Transverse colon (tissue), 4 donors: ENCODE measurements around the gene ARIH2. TPM values are rescaled to one million over a fixed set of nuclear protein-coding genes. Genes with fewer than 3 reads are reported as not detected.

Source experiments
- DNase-seq: peaks from one replicate; pipeline ENCODE4 v3.0.0-alpha.2; 2019
- H3K27ac ChIP-seq, 4 donors: fragments of 200-600 bp; sonication (generic); 2 replicates each; pipeline ENCODE4 v1.5.1; 2016 to 2018; ENCODE audit warnings: inconsistent platforms in 4 of 4
- H3K27me3 ChIP-seq: fragments of 200-600 bp; sonication (generic); 2 replicates; pipeline ENCODE4 v1.5.1; 2017; ENCODE audit warnings: inconsistent platforms
- H3K36me3 ChIP-seq, 4 donors: fragments of 200-600 bp; sonication (generic); 2 replicates each; pipeline ENCODE4 v1.5.1; 2017 to 2019; ENCODE audit warnings: inconsistent platforms in 4 of 4
- H3K4me1 ChIP-seq, 4 donors: fragments of 200-600 bp; sonication (generic); 2 replicates each; pipeline ENCODE4 v1.5.1; 2017 to 2020; ENCODE audit warnings: inconsistent platforms in 4 of 4
- H3K4me3 ChIP-seq, 4 donors: fragments of 200-600 bp; sonication (generic); 1 replicate in 1 of 4; 2 replicates in 3 of 4; pipeline versions ENCODE4 v1.5.1 to v1.6.1; 2017 to 2019; ENCODE audit warnings: inconsistent platforms in 4 of 4
- H3K9me3 ChIP-seq, 2 donors: fragments of 200-600 bp; sonication (generic); 2 replicates each; pipeline ENCODE4 v1.5.1; 2017 to 2019; ENCODE audit warnings: inconsistent platforms in 2 of 2
- EP300 ChIP-seq: sonication (generic); formaldehyde crosslinking; IDR thresholded peaks from one replicate; pipeline ENCODE4 v1.6.1; 2017; ENCODE audit warnings: antibody characterized with exemption, low read depth
- POLR2A ChIP-seq: fragments of 450-650 bp; IDR thresholded peaks from one replicate; pipeline ENCODE4 v1.6.1; 2016; ENCODE audit warnings: antibody characterized with exemption, mild to moderate bottlenecking, moderate library complexity
- POLR2AphosphoS5 ChIP-seq, 3 donors: sonication (generic); formaldehyde crosslinking; IDR thresholded peaks; one replicate each; pipeline ENCODE4 v1.6.1; 2016; ENCODE audit warnings: antibody characterized with exemption in 3 of 3
- WGBS, 2 donors: methylation state at CpG; one replicate each; pipeline ENCODE4 v1.1.5; 2018; ENCODE audit warnings: low coverage in 1 of 2; 5-methylcytosine and 5-hydroxymethylcytosine counted together
- in situ Hi-C, 4 donors: fragments of 200-750 bp; cut with MboI; loops; one replicate each; pipeline versions ENCODE4 v1.15.0 to v1.15.1; 2017; ENCODE audit warnings: low sequenced_read_pairs in 3 of 4, low pct_ligation_motif_present in 1 of 4, low pct_unique_long_range_greater_than_20kb in 1 of 4
- intact Hi-C: fragments of 100-400 bp; cut with DNase I; formaldehyde crosslinking; loops from one replicate; pipeline ENCODE4 v1.15.1; 2023; ENCODE audit warnings: low total_unique reads
- total RNA-seq, 4 donors: library from RNA; depleted of rRNA; stranded (reverse); fragments of >200 nt; gene quantifications; one replicate each; pipeline ENCODE4 v1.1.0, GENCODE V29; 2016
- TF ChIP-seq, protein P1 (sequence below), 5 experiments: fragments of 200-600 bp in 3 of 5; fragments of 450-650 bp in 2 of 5; sonication (generic) in 3 of 5; IDR thresholded peaks; 1 replicate in 2 of 5; 2 replicates in 3 of 5; pipeline ENCODE4 v1.5.1; 2016 to 2017; ENCODE audit warnings: antibody characterized with exemption in 5 of 5, inconsistent platforms in 3 of 5, mild to moderate bottlenecking in 2 of 5, moderate library complexity in 1 of 5

The ARIH2 gene
- total RNA-seq, 4 donors from 2014 or later, result 82.6 to 269 (median 115) TPM

DNA sequence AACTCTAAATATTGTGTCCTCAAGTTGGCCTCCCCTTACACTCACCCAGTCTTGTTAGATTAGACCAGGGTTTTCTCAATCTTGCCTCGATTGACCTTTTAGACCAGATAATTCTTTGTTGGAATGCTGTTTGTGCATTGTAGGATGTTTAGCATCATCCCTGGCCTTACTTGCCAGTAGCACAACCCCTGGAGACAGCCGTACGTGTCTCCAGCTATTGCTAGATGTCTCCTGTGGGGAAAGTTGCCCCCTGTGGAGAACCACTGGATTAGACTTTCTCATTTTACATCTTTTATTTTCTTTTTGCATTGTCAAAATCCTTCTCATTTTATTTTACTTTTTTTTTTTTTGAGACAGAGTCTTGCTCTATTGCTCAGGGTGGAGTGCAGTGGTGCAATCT, 90.8 kb downstream of the ARIH2 start:
- H3K36me3 ChIP-seq, result peaks cover 0 to 2% (median 0%) of the 10 kb centered on the region in 4 donors
- no peak for DNase-seq
- H3K27ac ChIP-seq, result no peak overlapping the region
- intact Hi-C loops (no loop called here), in situ Hi-C loops (no loop called here)
- no peak overlapping the region for H3K4me3 ChIP-seq
- H3K4me1 ChIP-seq, result peaks cover 12 to 32% (median 19%) of the 10 kb centered on the region in 4 donors
- TF ChIP-seq EP300 (no peak), POLR2A (no peak), POLR2AphosphoS5 (IDR thresholded peaks at IDR 0.05) (no peak)
- TF ChIP-seq, protein P1, sequence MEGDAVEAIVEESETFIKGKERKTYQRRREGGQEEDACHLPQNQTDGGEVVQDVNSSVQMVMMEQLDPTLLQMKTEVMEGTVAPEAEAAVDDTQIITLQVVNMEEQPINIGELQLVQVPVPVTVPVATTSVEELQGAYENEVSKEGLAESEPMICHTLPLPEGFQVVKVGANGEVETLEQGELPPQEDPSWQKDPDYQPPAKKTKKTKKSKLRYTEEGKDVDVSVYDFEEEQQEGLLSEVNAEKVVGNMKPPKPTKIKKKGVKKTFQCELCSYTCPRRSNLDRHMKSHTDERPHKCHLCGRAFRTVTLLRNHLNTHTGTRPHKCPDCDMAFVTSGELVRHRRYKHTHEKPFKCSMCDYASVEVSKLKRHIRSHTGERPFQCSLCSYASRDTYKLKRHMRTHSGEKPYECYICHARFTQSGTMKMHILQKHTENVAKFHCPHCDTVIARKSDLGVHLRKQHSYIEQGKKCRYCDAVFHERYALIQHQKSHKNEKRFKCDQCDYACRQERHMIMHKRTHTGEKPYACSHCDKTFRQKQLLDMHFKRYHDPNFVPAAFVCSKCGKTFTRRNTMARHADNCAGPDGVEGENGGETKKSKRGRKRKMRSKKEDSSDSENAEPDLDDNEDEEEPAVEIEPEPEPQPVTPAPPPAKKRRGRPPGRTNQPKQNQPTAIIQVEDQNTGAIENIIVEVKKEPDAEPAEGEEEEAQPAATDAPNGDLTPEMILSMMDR (IDR thresholded peaks at IDR 0.05), result no peak
- H3K27me3 ChIP-seq, result no peaks in the 10 kb centered on the region
- 79 to 81% methylated on average over 3 of the region's 3 CpGs for WGBS, 2 donors
- no peaks in the 10 kb centered on the region for H3K9me3 ChIP-seq

DNA sequence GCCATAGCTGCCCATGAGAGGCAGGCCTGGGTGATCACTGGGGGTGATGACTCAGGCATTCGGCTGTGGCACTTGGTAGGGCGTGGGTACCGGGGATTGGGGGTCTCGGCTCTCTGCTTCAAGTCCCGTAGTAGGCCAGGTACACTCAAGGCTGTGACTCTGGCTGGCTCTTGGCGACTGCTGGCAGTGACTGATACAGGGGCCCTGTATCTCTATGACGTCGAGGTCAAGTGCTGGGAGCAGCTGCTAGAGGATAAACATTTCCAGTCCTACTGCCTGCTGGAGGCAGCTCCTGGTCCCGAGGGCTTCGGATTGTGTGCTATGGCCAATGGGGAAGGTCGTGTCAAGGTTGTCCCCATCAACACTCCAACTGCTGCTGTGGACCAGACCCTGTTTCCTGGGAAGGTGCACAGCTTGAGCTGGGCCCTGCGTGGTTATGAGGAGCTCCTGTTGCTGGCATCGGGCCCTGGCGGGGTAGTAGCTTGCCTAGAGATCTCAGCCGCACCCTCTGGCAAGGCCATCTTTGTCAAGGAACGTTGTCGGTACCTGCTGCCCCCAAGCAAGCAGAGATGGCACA, 93.9 kb downstream of the ARIH2 start:
- WGBS, 2 donors, result 73% methylated on average over 17 of the region's 17 CpGs; no CpG with 5 or more reads in 1 of the 2 donors
- DNase-seq, result no peak
- H3K36me3 ChIP-seq, result peaks cover 0 to 12% (median 5%) of the 10 kb centered on the region in 4 donors

DNA sequence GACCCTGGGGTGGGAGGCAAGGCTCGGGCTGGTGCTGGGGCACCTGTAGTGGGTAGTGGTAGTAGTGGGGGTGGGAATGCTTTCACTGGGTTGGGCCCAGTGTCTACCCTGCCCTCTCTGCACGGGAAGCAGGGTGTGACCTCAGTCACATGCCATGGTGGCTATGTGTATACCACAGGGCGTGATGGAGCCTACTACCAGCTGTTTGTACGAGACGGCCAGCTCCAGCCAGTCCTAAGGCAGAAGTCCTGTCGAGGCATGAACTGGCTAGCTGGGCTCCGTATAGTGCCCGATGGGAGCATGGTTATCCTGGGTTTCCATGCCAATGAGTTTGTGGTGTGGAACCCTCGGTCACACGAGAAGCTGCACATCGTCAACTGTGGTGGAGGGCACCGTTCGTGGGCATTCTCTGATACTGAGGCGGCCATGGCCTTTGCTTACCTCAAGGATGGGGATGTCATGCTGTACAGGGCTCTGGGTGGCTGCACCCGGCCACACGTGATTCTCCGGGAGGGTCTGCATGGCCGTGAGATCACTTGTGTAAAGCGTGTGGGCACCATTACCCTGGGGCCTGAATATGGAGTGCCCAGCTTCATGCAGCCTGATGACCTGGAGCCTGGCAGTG, 94.6 kb downstream of the ARIH2 start:
- in situ Hi-C loops (no loop called here), intact Hi-C loops (no loop called here)
- H3K9me3 ChIP-seq, result no peaks in the 10 kb centered on the region
- no peak overlapping the region for H3K4me3 ChIP-seq
- 86% methylated on average over 19 of the region's 19 CpGs; no CpG with 5 or more reads in 1 of the 2 donors for WGBS, 2 donors
- H3K36me3 ChIP-seq, result peaks cover 0 to 12% (median 5%) of the 10 kb centered on the region in 4 donors
- no peak overlapping the region for H3K27ac ChIP-seq
- no peaks in the 10 kb centered on the region for H3K27me3 ChIP-seq
- no peak for DNase-seq
- TF ChIP-seq EP300 (no peak), POLR2AphosphoS5 (IDR thresholded peaks at IDR 0.05) (no peak), POLR2A (no peak)
- TF ChIP-seq, protein P1 (IDR thresholded peaks at IDR 0.05), result no peak
- peaks cover 9 to 30% (median 16%) of the 10 kb centered on the region in 4 donors for H3K4me1 ChIP-seq

More for the DNA sequence above, 93.9 kb downstream of the ARIH2 start:
- Histone ChIP-seq H3K27ac (no peak overlapping the region), H3K4me3 (no peak overlapping the region), H3K9me3 (no peaks in the 10 kb centered on the region), H3K27me3 (no peaks in the 10 kb centered on the region), H3K4me1 (peaks cover 10 to 31% (median 15%) of the 10 kb centered on the region in 4 donors)
- no peak for TF ChIP-seq POLR2AphosphoS5 (IDR thresholded peaks at IDR 0.05)
- TF ChIP-seq EP300, result no peak
- TF ChIP-seq POLR2A, result no peak
- TF ChIP-seq, protein P1 (IDR thresholded peaks at IDR 0.05), result no peak
- in situ Hi-C loops (no loop called here), intact Hi-C loops (no loop called here)

DNA sequence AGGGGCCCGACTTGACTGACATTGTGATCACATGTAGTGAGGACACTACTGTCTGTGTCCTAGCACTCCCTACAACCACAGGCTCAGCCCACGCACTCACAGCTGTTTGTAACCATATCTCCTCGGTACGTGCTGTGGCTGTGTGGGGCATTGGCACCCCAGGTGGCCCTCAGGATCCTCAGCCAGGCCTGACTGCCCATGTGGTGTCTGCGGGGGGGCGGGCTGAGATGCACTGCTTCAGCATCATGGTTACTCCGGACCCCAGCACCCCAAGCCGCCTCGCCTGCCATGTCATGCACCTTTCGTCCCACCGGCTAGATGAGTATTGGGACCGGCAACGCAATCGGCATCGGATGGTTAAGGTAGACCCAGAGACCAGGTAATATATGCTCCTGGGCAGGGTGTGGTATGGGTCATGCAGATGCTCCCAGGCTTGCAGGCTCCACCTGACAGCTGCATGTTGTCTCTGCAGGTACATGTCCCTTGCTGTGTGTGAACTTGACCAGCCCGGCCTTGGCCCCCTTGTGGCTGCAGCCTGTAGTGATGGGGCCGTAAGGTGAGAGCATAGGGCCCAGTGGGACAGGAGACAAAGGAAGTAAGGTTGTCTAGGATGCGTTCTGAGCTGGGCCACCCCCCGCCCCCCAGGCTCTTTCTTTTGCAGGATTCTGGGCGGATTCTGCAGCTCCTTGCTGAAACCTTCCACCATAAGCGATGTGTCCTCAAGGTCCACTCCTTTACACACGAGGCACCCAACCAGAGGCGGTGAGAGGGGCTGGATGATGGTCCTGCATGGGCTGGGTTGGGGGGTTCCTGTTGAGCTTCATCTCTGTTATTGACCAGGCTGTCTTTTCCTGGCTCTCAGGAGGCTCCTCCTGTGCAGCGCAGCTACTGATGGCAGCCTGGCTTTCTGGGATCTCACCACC, 95.4 kb downstream of the ARIH2 start:
- in situ Hi-C loops, result no loop called here
- TF ChIP-seq POLR2AphosphoS5 (IDR thresholded peaks at IDR 0.05), result no peak
- TF ChIP-seq EP300, result no peak
- TF ChIP-seq, protein P1 (IDR thresholded peaks at IDR 0.05), result peak; percentile 44 to 64 (median 57)
- no peak for TF ChIP-seq POLR2A
- H3K4me3 ChIP-seq, result no peak overlapping the region
- H3K9me3 ChIP-seq, result no peaks in the 10 kb centered on the region
- peaks cover 0 to 12% (median 5%) of the 10 kb centered on the region in 4 donors for H3K36me3 ChIP-seq
- H3K27ac ChIP-seq, result no peak overlapping the region
- peak; percentile 66 for DNase-seq
- 81% methylated on average over 24 of the region's 24 CpGs; no CpG with 5 or more reads in 1 of the 2 donors for WGBS, 2 donors
- peaks cover 9 to 26% (median 13%) of the 10 kb centered on the region in 4 donors for H3K4me1 ChIP-seq
- no peaks in the 10 kb centered on the region for H3K27me3 ChIP-seq
- intact Hi-C loops, result no loop called here
